ENCODE data around the gene AFDN. TPM values are rescaled to one million over a fixed set of nuclear protein-coding genes. Genes with fewer than 3 reads are reported as not detected.

The AFDN gene
- total RNA-seq, 1 experiment from 2014 or later = 107 TPM

- ChIA-PET POLR2A (ENCODE audit: low non-redundant PET) (no interaction called here), CTCF (no interaction called here)
- Histone ChIP-seq H3K4me1 (ENCODE audit: insufficient read depth, low read length, poor library complexity, severe bottlenecking) (no peaks in the 10 kb centered on the region), H3K4me3 (ENCODE audit: low read depth, low read length, poor library complexity, severe bottlenecking) (no peak overlapping the region), H3K9me3 (ENCODE audit: low read depth, low read length, poor library complexity, severe bottlenecking) (no peaks in the 10 kb centered on the region), H3K36me3 (ENCODE audit: insufficient read depth, low read length, poor library complexity, severe bottlenecking) (peaks cover 59% of the 10 kb centered on the region), H3K27me3 (replicated peaks; ENCODE audit: insufficient read depth, low read depth, low read length, poor library complexity) (no peaks in the 10 kb centered on the region), H3K27ac (ENCODE audit: low read depth, low read length, poor library complexity, severe bottlenecking) (no peak overlapping the region)
- no peak for DNase-seq (ENCODE audit: low spot score)
- no TSS peak for BruUV-seq (replicated peaks)
- intact Hi-C loops (cut with micrococcal nuclease; ENCODE audit: unreplicated experiment) = no loop called here
- no peak for TF ChIP-seq EZH2 (IDR thresholded peaks at IDR 0.05; ENCODE audit: borderline replicate concordance, low read depth, low read length, poor library complexity, severe bottlenecking)
- no peak for TF ChIP-seq CTCF (conservative IDR thresholded peaks at IDR 0.05; ENCODE audit: low read depth, low read length)
These were observed 122.0 kb downstream of the AFDN start for GRCh38 chr6:167948716-167949115.

- intact Hi-C loops (cut with micrococcal nuclease; ENCODE audit: unreplicated experiment) = no loop called here
- Histone ChIP-seq H3K9me3 (ENCODE audit: low read depth, low read length, poor library complexity, severe bottlenecking) (no peaks in the 10 kb centered on the region), H3K4me1 (ENCODE audit: insufficient read depth, low read length, poor library complexity, severe bottlenecking) (no peaks in the 10 kb centered on the region), H3K27ac (ENCODE audit: low read depth, low read length, poor library complexity, severe bottlenecking) (no peak overlapping the region), H3K27me3 (replicated peaks; ENCODE audit: insufficient read depth, low read depth, low read length, poor library complexity) (no peaks in the 10 kb centered on the region), H3K36me3 (ENCODE audit: insufficient read depth, low read length, poor library complexity, severe bottlenecking) (peaks cover 54% of the 10 kb centered on the region), H3K4me3 (ENCODE audit: low read depth, low read length, poor library complexity, severe bottlenecking) (no peak overlapping the region)
- no peak for TF ChIP-seq CTCF (conservative IDR thresholded peaks at IDR 0.05; ENCODE audit: low read depth, low read length)
- no peak for TF ChIP-seq EZH2 (IDR thresholded peaks at IDR 0.05; ENCODE audit: borderline replicate concordance, low read depth, low read length, poor library complexity, severe bottlenecking)
- DNase-seq (ENCODE audit: low spot score) = no peak
- POLR2A ChIA-PET (ENCODE audit: low non-redundant PET) = no interaction called here
- no TSS peak for BruUV-seq (replicated peaks)
- CTCF ChIA-PET = no interaction called here
These were observed 122.5 kb downstream of the AFDN start for GRCh38 chr6:167949121-167949684.

- Histone ChIP-seq H3K36me3 (ENCODE audit: insufficient read depth, low read length, poor library complexity, severe bottlenecking) (peaks cover 32% of the 10 kb centered on the region), H3K9me3 (ENCODE audit: low read depth, low read length, poor library complexity, severe bottlenecking) (no peaks in the 10 kb centered on the region)
These were observed 125.2 kb downstream of the AFDN start for GRCh38 chr6:167951781-167952511.

More at GRCh38 chr6:167951781-167952511, 125.2 kb downstream of the AFDN start:
- Histone ChIP-seq H3K4me1 (ENCODE audit: insufficient read depth, low read length, poor library complexity, severe bottlenecking) (no peaks in the 10 kb centered on the region), H3K27me3 (replicated peaks; ENCODE audit: insufficient read depth, low read depth, low read length, poor library complexity) (no peaks in the 10 kb centered on the region), H3K4me3 (ENCODE audit: low read depth, low read length, poor library complexity, severe bottlenecking) (no peak overlapping the region), H3K27ac (ENCODE audit: low read depth, low read length, poor library complexity, severe bottlenecking) (no peak overlapping the region)
- intact Hi-C loops (cut with micrococcal nuclease; ENCODE audit: unreplicated experiment) = no loop called here
- no TSS peak for BruUV-seq (replicated peaks)
- no peak for DNase-seq (ENCODE audit: low spot score)
- TF ChIP-seq EZH2 (IDR thresholded peaks at IDR 0.05; ENCODE audit: borderline replicate concordance, low read depth, low read length, poor library complexity, severe bottlenecking) = no peak
- TF ChIP-seq CTCF (conservative IDR thresholded peaks at IDR 0.05; ENCODE audit: low read depth, low read length) = no peak
- CTCF ChIA-PET = no interaction called here
- POLR2A ChIA-PET (ENCODE audit: low non-redundant PET) = no interaction called here
